ENCODE measurements around the gene RFX7.

DNA sequence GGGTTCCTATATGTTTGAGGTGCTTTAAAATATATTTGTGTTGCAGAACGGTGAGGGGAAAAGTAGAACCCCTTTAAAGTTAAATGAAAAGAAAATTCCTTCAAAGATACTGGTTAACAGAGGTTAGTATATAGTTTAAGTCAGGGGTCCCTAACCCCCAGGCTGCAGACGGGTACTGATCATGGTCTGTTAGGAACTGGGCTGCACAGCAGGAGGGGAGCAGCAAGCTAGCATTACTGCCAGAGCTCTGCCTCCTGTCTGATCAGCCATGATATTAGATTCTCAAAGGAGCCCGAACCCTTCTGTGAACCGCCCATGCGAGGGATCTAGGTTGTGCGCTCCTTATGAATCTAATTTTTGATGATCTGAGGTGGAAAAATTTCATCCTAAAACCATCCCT, 37.5 kb upstream of the RFX7 start:
- no peak for TF ChIP-seq EP300 (IDR thresholded peaks at IDR 0.05; ENCODE audit: borderline replicate concordance)
- TF ChIP-seq REST (IDR thresholded peaks at IDR 0.05; ENCODE audit: low read depth) = no peak
- TF ChIP-seq TAF1 (IDR thresholded peaks at IDR 0.05; ENCODE audit: low read depth) = no peak
- TF ChIP-seq TEAD4 (IDR thresholded peaks at IDR 0.05) = no peak
- no peak for TF ChIP-seq EGR1 (IDR thresholded peaks at IDR 0.05)
- TF ChIP-seq NFIC (IDR thresholded peaks at IDR 0.05) = no peak
- TF ChIP-seq RAD21 (IDR thresholded peaks at IDR 0.05; ENCODE audit: low read depth) = no peak
- TF ChIP-seq TCF12 (IDR thresholded peaks at IDR 0.05; ENCODE audit: low read depth) = no peak
- TF ChIP-seq, protein P1, sequence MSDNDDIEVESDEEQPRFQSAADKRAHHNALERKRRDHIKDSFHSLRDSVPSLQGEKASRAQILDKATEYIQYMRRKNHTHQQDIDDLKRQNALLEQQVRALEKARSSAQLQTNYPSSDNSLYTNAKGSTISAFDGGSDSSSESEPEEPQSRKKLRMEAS (IDR thresholded peaks at IDR 0.05) = no peak
- no peak for TF ChIP-seq CREB1 (IDR thresholded peaks at IDR 0.05; ENCODE audit: low read depth)
- TF ChIP-seq ZBTB7A (IDR thresholded peaks at IDR 0.05; ENCODE audit: low read depth) = no peak
- no peak for TF ChIP-seq YY1 (IDR thresholded peaks at IDR 0.05; ENCODE audit: low read depth)
- no peak for TF ChIP-seq CEBPB (IDR thresholded peaks at IDR 0.05)
- TF ChIP-seq USF1 (IDR thresholded peaks at IDR 0.05) = no peak

All from Ishikawa (cell line).